HG02610 (cell line): ENCODE data around the gene NCBP3.
"Not testable (repeated sequence)": the region's sequence is repeated elsewhere in the genome, so short reads cannot be mapped to it uniquely, and the experiment has no call there.

Experiments
- ATAC-seq: cut with Tn5 transposase; IDR thresholded peaks from one replicate; pipeline ENCODE4 v1.9.1; 2021; ENCODE audit warnings: mild to moderate bottlenecking, moderate library complexity; ENCODE audit not compliant: unreplicated experiment

Gene NCBP3

GRCh38 chr17:3882276-3882675, 36.2 kb upstream of the NCBP3 start:
- ATAC-seq: no peak

- no peak for ATAC-seq
Observed at GRCh38 chr17:3880983-3881382, 34.9 kb upstream of the NCBP3 start.

GRCh38 chr17:3879591-3880417, 33.8 kb upstream of the NCBP3 start:
- no peak for ATAC-seq

- no peak for ATAC-seq
Observed at GRCh38 chr17:3879186-3879585, 33.1 kb upstream of the NCBP3 start.

- no peak for ATAC-seq
Observed at GRCh38 chr17:3877220-3877619, 31.2 kb upstream of the NCBP3 start.

GRCh38 chr17:3875317-3875716, 29.3 kb upstream of the NCBP3 start:
- no peak for ATAC-seq

- ATAC-seq: no peak
Observed at GRCh38 chr17:3873862-3874261, 27.8 kb upstream of the NCBP3 start.

- peak; percentile 51 for ATAC-seq
Observed at GRCh38 chr17:3870871-3871306, 24.8 kb upstream of the NCBP3 start.

GRCh38 chr17:3867606-3868005, 21.6 kb upstream of the NCBP3 start:
- no peak for ATAC-seq

- ATAC-seq: no peak
Observed at GRCh38 chr17:3867106-3867505, 21.1 kb upstream of the NCBP3 start.

GRCh38 chr17:3866276-3866675, 20.2 kb upstream of the NCBP3 start:
- ATAC-seq: no peak

GRCh38 chr17:3865176-3865575, 19.1 kb upstream of the NCBP3 start:
- ATAC-seq: no peak

GRCh38 chr17:3864534-3864933, 18.5 kb upstream of the NCBP3 start:
- no peak for ATAC-seq

GRCh38 chr17:3861761-3862681, 16.0 kb upstream of the NCBP3 start:
- ATAC-seq: no peak

- no peak for ATAC-seq
Observed at GRCh38 chr17:3860939-3861700, 15.1 kb upstream of the NCBP3 start.

- no peak for ATAC-seq
Observed at GRCh38 chr17:3859940-3860339, 13.9 kb upstream of the NCBP3 start.

- ATAC-seq: no peak
Observed at GRCh38 chr17:3857261-3858105, 11.4 kb upstream of the NCBP3 start.

GRCh38 chr17:3854204-3854603, 8.2 kb upstream of the NCBP3 start:
- not testable (repeated sequence) for ATAC-seq

- ATAC-seq: no peak
Observed at GRCh38 chr17:3852561-3852960, 6.5 kb upstream of the NCBP3 start.

GRCh38 chr17:3851461-3852100, 5.5 kb upstream of the NCBP3 start:
- no peak for ATAC-seq
